EH (cell line): ENCODE results near the gene UTS2.

Source experiments
- DNase-seq: peaks from one replicate; pipeline ENCODE4 v3.0.0-alpha.2; 2015; ENCODE audit warnings: low read depth

UTS2 gene

GRCh38 chr1:7862211-7863060 is 9.6 kb upstream of the UTS2 start:
- DNase-seq, result no peak

GRCh38 chr1:7861452-7861851 is 8.6 kb upstream of the UTS2 start:
- no peak for DNase-seq

GRCh38 chr1:7860130-7860529 is 7.3 kb upstream of the UTS2 start:
- no peak for DNase-seq

- no peak for DNase-seq
These were observed 6.5 kb upstream of the UTS2 start for GRCh38 chr1:7859406-7859805.

- no peak for DNase-seq
These were observed 5.1 kb upstream of the UTS2 start for GRCh38 chr1:7857985-7858384.

GRCh38 chr1:7857000-7857399 is 4.1 kb upstream of the UTS2 start:
- DNase-seq, result no peak

- DNase-seq, result no peak
These were observed 3.5 kb upstream of the UTS2 start for GRCh38 chr1:7856345-7856744.

- DNase-seq, result no peak
These were observed 790 bp upstream of the UTS2 start for GRCh38 chr1:7853684-7854026.

GRCh38 chr1:7850786-7851185 is 2.1 kb downstream of the UTS2 start:
- no peak for DNase-seq

- DNase-seq, result peak; percentile 72
These were observed 5.3 kb downstream of the UTS2 start for GRCh38 chr1:7847599-7847998.

- DNase-seq, result no peak
These were observed 6.2 kb downstream of the UTS2 start for GRCh38 chr1:7846656-7847055.

- peak; percentile 23 for DNase-seq
These were observed 7.1 kb downstream of the UTS2 start for GRCh38 chr1:7845761-7846160.

GRCh38 chr1:7842517-7842916 is 10.3 kb downstream of the UTS2 start:
- no peak for DNase-seq

GRCh38 chr1:7839526-7839925 is 13.3 kb downstream of the UTS2 start:
- DNase-seq, result no peak

- no peak for DNase-seq
These were observed 14.2 kb downstream of the UTS2 start for GRCh38 chr1:7838714-7839113.

GRCh38 chr1:7833035-7833434 is 19.8 kb downstream of the UTS2 start:
- DNase-seq, result no peak

GRCh38 chr1:7831458-7831857 is 21.4 kb downstream of the UTS2 start:
- DNase-seq, result no peak

GRCh38 chr1:7827126-7827955 is 25.5 kb downstream of the UTS2 start:
- DNase-seq, result no peak

- no peak for DNase-seq
These were observed 26.5 kb downstream of the UTS2 start for GRCh38 chr1:7826363-7826762.

- no peak for DNase-seq
These were observed 28.2 kb downstream of the UTS2 start for GRCh38 chr1:7824701-7825100.

- no peak for DNase-seq
These were observed 31.6 kb downstream of the UTS2 start for GRCh38 chr1:7821282-7821681.

GRCh38 chr1:7813677-7814373 is 39.0 kb downstream of the UTS2 start:
- DNase-seq, result no peak

- no peak for DNase-seq
These were observed 41.4 kb downstream of the UTS2 start for GRCh38 chr1:7811476-7811875.
